Measurements from ENCODE around the gene INAFM1. TPM values are rescaled to one million over a fixed set of nuclear protein-coding genes. Genes with fewer than 3 reads are reported as not detected.

Gene INAFM1
- total RNA-seq, 6 experiments from 2014 or later = 12.0 to 16.2 (median 14.0) TPM

DNA sequence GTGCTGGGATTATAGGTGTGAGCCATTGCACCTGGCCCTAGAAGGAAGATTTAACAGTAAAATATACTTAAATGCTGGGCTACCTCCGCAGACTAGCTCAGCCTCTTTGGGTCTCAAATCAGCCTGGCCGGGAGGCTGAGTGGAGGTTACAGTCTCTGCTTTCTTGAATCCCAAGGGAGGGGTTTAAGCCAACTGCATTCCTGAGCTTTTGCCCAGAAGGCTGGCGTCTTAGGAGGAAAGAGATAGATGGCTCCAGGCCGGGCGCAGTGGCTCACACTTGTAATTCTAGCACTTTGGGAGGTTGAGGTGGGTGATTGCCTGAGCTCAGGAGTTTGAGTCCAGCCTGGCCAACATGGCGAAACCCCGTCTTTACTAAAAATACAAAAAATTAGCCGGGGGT is 34.4 kb downstream of the INAFM1 start:
- TF ChIP-seq, protein P1, sequence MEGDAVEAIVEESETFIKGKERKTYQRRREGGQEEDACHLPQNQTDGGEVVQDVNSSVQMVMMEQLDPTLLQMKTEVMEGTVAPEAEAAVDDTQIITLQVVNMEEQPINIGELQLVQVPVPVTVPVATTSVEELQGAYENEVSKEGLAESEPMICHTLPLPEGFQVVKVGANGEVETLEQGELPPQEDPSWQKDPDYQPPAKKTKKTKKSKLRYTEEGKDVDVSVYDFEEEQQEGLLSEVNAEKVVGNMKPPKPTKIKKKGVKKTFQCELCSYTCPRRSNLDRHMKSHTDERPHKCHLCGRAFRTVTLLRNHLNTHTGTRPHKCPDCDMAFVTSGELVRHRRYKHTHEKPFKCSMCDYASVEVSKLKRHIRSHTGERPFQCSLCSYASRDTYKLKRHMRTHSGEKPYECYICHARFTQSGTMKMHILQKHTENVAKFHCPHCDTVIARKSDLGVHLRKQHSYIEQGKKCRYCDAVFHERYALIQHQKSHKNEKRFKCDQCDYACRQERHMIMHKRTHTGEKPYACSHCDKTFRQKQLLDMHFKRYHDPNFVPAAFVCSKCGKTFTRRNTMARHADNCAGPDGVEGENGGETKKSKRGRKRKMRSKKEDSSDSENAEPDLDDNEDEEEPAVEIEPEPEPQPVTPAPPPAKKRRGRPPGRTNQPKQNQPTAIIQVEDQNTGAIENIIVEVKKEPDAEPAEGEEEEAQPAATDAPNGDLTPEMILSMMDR (IDR thresholded peaks at IDR 0.05) = no peak
- Mint-ChIP-seq H3K36me3 (ENCODE audit: low read depth) (no peaks in the 10 kb centered on the region), H3K4me3 (no peak overlapping the region), H3K27ac (no peak overlapping the region), H3K9me3 (no peaks in the 10 kb centered on the region), H3K27me3 (ENCODE audit: insufficient read depth) (no peaks in the 10 kb centered on the region; the same call in 1 of the 2 replicates), H3K4me1 (ENCODE audit: low read depth) (peaks cover 18% of the 10 kb centered on the region)
- no peak for DNase-seq

DNA sequence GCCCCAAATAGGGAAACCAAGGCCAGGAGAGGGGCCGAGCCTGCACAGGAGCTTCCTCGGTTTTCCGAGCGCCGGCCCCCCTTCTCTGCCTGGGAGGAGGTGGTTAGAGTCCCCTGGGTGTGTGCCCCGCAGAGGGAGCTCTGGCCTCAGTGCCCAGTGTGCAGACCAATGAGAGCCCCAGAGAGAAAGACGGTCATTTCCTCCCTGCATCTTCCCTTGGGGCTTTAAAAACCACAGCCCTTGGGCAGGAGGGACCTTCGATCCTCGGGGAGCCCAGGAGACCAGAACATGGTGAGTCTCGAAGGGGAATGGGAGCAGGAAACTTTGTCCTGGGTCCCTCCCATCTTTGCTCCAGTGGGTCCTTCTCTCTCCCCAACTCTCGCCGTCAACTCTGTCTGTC is 34.9 kb downstream of the INAFM1 start, which contains the start of gene C5AR1:
Gene C5AR1, plus strand, starts transcription at position 254 of the 400 bp plus-strand sequence. Its CDS starts 35 bp downstream, at position 289.
- Mint-ChIP-seq H3K4me3 (no peak within 1 kb of the TSS), H3K27ac (no peak within 1 kb of the TSS), H3K36me3 (ENCODE audit: low read depth) (no peaks in the 10 kb centered on the region), H3K9me3 (no peaks in the 10 kb centered on the region), H3K4me1 (ENCODE audit: low read depth) (peaks cover 18% of the 10 kb centered on the region), H3K27me3 (ENCODE audit: insufficient read depth) (no peaks in the 10 kb centered on the region; the same call in 1 of the 2 replicates)
- TF ChIP-seq, protein P1 (IDR thresholded peaks at IDR 0.05) = no peak
- DNase-seq = no peak

DNA sequence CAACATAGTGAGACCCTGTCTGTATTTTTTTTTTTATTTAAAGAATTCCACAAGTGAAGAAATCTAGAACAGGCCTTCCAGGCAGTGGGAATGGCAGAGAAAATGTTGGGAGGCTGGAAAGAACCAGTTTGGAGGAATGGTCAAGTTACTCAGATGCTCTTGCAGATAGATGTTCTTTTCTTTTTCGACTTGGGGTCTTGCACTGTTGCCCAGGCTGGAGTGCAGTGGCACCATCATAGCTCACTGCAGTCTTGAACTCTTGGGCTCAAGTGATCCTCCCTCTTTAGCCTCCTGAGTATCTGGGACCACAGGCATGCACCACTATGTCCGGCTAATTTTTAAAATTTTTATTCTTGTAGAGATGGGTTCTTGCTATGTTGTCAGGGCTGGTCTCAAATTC is 35.6 kb downstream of the INAFM1 start:
- peaks cover 19% of the 10 kb centered on the region for H3K4me1 Mint-ChIP-seq (ENCODE audit: low read depth)

DNA sequence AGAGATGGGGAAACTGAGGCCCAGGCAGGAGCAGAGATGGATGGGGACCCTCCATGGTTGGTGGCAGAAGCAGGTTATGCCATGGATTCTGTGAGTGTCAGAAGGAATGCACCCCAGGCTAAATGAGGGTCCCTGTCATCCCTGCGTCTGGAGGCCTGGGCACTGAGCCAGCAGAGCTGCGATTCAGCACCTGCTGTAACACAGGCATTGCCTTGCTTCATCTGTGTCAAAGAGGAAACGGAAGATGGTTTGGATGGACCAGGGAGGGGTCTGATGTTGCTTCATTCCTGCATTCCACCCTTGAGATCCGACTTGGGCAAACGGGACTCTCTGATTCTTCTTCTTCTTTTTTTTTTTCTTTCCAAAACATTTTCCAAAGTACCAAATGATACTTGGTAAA is 36.1 kb downstream of the INAFM1 start:
- peaks cover 20% of the 10 kb centered on the region for H3K4me1 Mint-ChIP-seq (ENCODE audit: low read depth)
- TF ChIP-seq, protein P1 (IDR thresholded peaks at IDR 0.05) = no peak

More for the DNA sequence above, 35.6 kb downstream of the INAFM1 start:
- no peak for DNase-seq
- no peaks in the 10 kb centered on the region; the same call in 1 of the 2 replicates for H3K27me3 Mint-ChIP-seq (ENCODE audit: insufficient read depth)
- TF ChIP-seq, protein P1 (IDR thresholded peaks at IDR 0.05) = no peak
- no peak overlapping the region for H3K4me3 Mint-ChIP-seq
- no peak overlapping the region for H3K27ac Mint-ChIP-seq
- 0 out of 2 replicates have a peak, but pooled peaks cover 4% of the 10 kb centered on the region for H3K36me3 Mint-ChIP-seq (ENCODE audit: low read depth)
- H3K9me3 Mint-ChIP-seq = no peaks in the 10 kb centered on the region; the same call in 1 of the 2 replicates

DNA sequence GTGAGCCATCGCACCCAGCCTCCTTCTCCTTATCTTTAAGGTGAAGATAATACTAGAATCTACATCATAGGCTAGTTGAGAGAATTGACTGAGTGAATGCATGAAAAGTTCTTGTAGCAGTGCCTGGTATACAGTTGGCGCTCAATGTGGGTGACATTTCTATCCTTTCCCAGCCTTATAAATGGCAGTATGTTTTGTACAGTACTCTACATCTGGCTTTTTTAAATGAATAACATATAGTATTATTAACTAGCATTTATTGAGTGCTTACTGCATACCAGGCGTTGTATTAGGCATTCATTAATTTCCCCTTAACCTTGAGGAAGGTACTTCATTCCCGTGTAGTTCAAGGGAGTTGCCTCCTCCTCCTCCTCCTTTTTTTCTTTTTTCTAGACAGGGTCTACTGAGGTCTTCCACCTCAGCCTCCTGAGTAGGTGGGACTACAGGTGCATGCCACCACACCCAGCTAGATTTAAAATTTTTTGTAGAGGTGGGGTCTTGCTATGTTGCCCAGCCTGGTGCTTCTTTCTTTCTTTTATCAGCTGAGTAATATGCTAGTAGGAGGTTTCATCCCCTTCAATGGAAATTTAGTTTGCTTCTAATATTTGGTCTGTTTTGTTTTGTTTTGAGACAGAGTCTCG is 37.8 kb downstream of the INAFM1 start:
- Mint-ChIP-seq H3K27ac (no peak overlapping the region), H3K4me1 (ENCODE audit: low read depth) (peaks cover 17% of the 10 kb centered on the region), H3K27me3 (ENCODE audit: insufficient read depth) (peaks cover 2% of the 10 kb centered on the region), H3K4me3 (no peak overlapping the region), H3K36me3 (ENCODE audit: low read depth) (0 out of 2 replicates have a peak, but pooled peaks cover 4% of the 10 kb centered on the region), H3K9me3 (no peaks in the 10 kb centered on the region; the same call in 1 of the 2 replicates)
- no peak for DNase-seq
- TF ChIP-seq, protein P1 (IDR thresholded peaks at IDR 0.05) = no peak

More for the DNA sequence above, 36.1 kb downstream of the INAFM1 start:
- no peak overlapping the region for H3K4me3 Mint-ChIP-seq
- 0 out of 2 replicates have a peak, but pooled peaks cover 4% of the 10 kb centered on the region for H3K36me3 Mint-ChIP-seq (ENCODE audit: low read depth)
- H3K27ac Mint-ChIP-seq = no peak overlapping the region
- no peak for DNase-seq
- H3K9me3 Mint-ChIP-seq = no peaks in the 10 kb centered on the region; the same call in 1 of the 2 replicates
- peaks cover under 1% of the 10 kb centered on the region; the same call in 1 of the 2 replicates for H3K27me3 Mint-ChIP-seq (ENCODE audit: insufficient read depth)

Measured in HFFc6 (cell line).